NB4 (cell line): Measurements from ENCODE around the gene NDUFA6.
"Not testable (repeated sequence)": the region's sequence is repeated elsewhere in the genome, so short reads cannot be mapped to it uniquely, and the experiment has no call there.

Source experiments
- POLR2A ChIP-seq: IDR thresholded peaks from 2 replicates; pipeline ENCODE4 v1.6.1; 2011; ENCODE audit warnings: mild to moderate bottlenecking; ENCODE audit not compliant: insufficient read length; ENCODE audit errors: extremely low read depth
- TF ChIP-seq, protein P1 (sequence below): IDR thresholded peaks from 2 replicates; pipeline ENCODE4 v1.6.1; 2011; ENCODE audit warnings: low read depth, low read length

DNA sequence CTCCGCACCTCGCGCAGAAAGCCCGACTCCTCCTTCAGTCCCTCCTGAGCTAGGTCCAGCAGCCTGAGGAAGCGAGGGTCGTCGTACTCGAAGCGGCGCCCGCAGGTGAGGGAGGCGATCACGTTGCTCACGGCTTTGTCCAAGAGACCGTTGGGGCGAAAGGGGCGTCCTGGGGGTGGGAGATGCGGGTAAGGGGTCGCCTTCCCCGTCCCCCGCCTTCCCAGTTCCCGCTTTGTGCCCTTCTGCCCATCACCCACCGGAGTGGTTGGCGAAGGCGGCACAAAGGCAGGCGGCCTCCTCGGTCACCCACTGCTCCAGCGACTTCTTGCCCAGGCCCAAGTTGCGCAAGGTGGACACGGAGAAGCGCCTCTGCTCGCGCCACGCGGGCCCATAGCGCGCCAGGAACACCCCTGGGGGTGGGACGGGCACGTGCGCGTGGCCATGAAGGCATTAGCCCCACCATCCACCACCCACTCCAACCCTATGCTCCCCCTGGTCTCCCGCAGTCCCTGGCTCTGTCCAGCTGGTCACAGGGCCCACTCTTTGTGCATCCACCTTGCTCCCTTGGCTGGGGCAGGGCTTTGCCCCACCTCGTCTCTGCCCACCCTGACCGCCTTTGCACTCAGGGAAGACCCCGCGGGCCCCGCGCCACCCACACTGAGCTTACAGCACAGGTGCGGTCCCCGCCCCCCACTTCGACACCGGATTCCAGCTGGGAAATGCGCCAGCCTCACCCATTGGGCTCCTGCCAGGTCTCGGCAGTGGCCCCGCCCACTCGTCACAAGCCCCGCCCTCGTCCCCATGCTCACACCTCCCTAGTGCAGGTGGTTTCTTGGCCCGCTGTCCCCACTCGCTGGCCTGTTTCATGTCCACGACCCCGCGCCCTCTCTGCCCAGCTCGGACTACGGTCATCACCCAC, 38.5 kb upstream of the NDUFA6 start:
- TF ChIP-seq, protein P1, sequence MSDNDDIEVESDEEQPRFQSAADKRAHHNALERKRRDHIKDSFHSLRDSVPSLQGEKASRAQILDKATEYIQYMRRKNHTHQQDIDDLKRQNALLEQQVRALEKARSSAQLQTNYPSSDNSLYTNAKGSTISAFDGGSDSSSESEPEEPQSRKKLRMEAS = not testable (repeated sequence)
- not testable (repeated sequence) for TF ChIP-seq POLR2A
